ENCODE results near the gene SPOCD1.
A peak's percentile ranks its signal among the peaks of the same experiment; 100 is the strongest.

GRCh38 chr1:31789259-31790065 lies 26.4 kb downstream of the SPOCD1 start:
- TF ChIP-seq, protein P1, sequence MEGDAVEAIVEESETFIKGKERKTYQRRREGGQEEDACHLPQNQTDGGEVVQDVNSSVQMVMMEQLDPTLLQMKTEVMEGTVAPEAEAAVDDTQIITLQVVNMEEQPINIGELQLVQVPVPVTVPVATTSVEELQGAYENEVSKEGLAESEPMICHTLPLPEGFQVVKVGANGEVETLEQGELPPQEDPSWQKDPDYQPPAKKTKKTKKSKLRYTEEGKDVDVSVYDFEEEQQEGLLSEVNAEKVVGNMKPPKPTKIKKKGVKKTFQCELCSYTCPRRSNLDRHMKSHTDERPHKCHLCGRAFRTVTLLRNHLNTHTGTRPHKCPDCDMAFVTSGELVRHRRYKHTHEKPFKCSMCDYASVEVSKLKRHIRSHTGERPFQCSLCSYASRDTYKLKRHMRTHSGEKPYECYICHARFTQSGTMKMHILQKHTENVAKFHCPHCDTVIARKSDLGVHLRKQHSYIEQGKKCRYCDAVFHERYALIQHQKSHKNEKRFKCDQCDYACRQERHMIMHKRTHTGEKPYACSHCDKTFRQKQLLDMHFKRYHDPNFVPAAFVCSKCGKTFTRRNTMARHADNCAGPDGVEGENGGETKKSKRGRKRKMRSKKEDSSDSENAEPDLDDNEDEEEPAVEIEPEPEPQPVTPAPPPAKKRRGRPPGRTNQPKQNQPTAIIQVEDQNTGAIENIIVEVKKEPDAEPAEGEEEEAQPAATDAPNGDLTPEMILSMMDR (IDR thresholded peaks at IDR 0.05) = peak; percentile 79 to 96 (median 91)
- TF ChIP-seq EP300 (IDR thresholded peaks at IDR 0.05) (no peak), POLR2A (IDR thresholded peaks at IDR 0.05) (peak; percentile 29)

All from ovary (tissue), 3 donors.